CD8-positive, alpha-beta memory T cell (primary cell): ENCODE measurements around the gene ZNF787. TPM values are rescaled to one million over a fixed set of nuclear protein-coding genes. Genes with fewer than 3 reads are reported as not detected.
A peak's percentile ranks its signal among the peaks of the same experiment; 100 is the strongest.

Experiments
- CTCF ChIA-PET: fragments of 350-600 bp; sonication (Branson Sonifier 250); formaldehyde crosslinking; loops from one replicate; lab custom pipeline; 2021; ENCODE audit warnings: antibody characterized with exemption; lab: Charles Lee
- POLR2A ChIA-PET: fragments of 350-600 bp; sonication (Branson Sonifier 250); formaldehyde crosslinking; loops from one replicate; lab custom pipeline; 2021; ENCODE audit warnings: antibody characterized with exemption; lab: Charles Lee
- DNase-seq, 5 donors: peaks; one replicate each; pipeline versions ENCODE4 v3.0.0 to v3.0.0-alpha.2; 2020 to 2022; ENCODE audit warnings: mixed read lengths in 1 of 5
- H3K27ac ChIP-seq: one replicate; pipeline ENCODE4 v1.7.0; 2013; ENCODE audit warnings: low read depth, mild to moderate bottlenecking, low read length, moderate library complexity
- H3K27me3 ChIP-seq: 2 replicates; pipeline ENCODE4 v1.7.0; 2013; ENCODE audit warnings: low read length, mild to moderate bottlenecking; ENCODE audit not compliant: insufficient read depth, poor library complexity, severe bottlenecking
- H3K36me3 ChIP-seq: 2 replicates; pipeline ENCODE4 v1.7.0; 2013; ENCODE audit warnings: mild to moderate bottlenecking, low read length, moderate library complexity; ENCODE audit not compliant: insufficient read depth
- H3K4me1 ChIP-seq: 2 replicates; pipeline ENCODE4 v1.7.0; 2013; ENCODE audit warnings: mild to moderate bottlenecking, low read length, moderate library complexity; ENCODE audit not compliant: insufficient read depth
- H3K4me3 ChIP-seq: 2 replicates; pipeline ENCODE4 v1.7.0; 2013; ENCODE audit warnings: mild to moderate bottlenecking, low read length
- H3K9me3 ChIP-seq: 2 replicates; pipeline ENCODE4 v1.7.0; 2013; ENCODE audit warnings: mild to moderate bottlenecking, low read length
- H3K27ac Mint-ChIP-seq, 8 donors: one replicate each; pipeline ENCODE4 v1.8.0; 2020 to 2021; ENCODE audit warnings: mixed read lengths in 8 of 8, mild to moderate bottlenecking in 6 of 8, inconsistent platforms in 3 of 8, moderate library complexity in 3 of 8
- H3K27me3 Mint-ChIP-seq, 2 donors: one replicate each; pipeline ENCODE4 v1.8.0; 2020 to 2021; ENCODE audit warnings: mixed read lengths in 2 of 2, mild to moderate bottlenecking in 1 of 2, moderate library complexity in 1 of 2
- H3K36me3 Mint-ChIP-seq, 3 donors: one replicate each; pipeline ENCODE4 v1.8.0; 2020 to 2021; ENCODE audit warnings: mixed read lengths in 3 of 3, inconsistent platforms in 1 of 3, mild to moderate bottlenecking in 1 of 3
- H3K4me1 Mint-ChIP-seq, 3 donors: one replicate each; pipeline ENCODE4 v1.8.0; 2020 to 2021; ENCODE audit warnings: mixed read lengths in 3 of 3, inconsistent platforms in 1 of 3, mild to moderate bottlenecking in 1 of 3
- H3K4me3 Mint-ChIP-seq, 7 donors: one replicate each; pipeline ENCODE4 v1.8.0; 2020 to 2021; ENCODE audit warnings: mixed read lengths in 7 of 7, mild to moderate bottlenecking in 6 of 7, moderate library complexity in 4 of 7, inconsistent platforms in 2 of 7
- H3K9me3 Mint-ChIP-seq, 5 donors: one replicate each; pipeline ENCODE4 v1.8.0; 2020 to 2022; ENCODE audit warnings: mixed read lengths in 5 of 5, mild to moderate bottlenecking in 3 of 5, moderate library complexity in 2 of 5, inconsistent platforms in 1 of 5
- polyA plus RNA-seq: library from polyadenylated mRNA; unstranded; fragments of 300-500 nt; fragmentation: Illumina TruSeq; gene quantifications from one replicate; pipeline ENCODE4 v1.2.3, GENCODE V29; 2021
- total RNA-seq, 2 experiments: library from RNA; stranded (reverse); gene quantifications; one replicate each; pipeline ENCODE4 v1.2.3, GENCODE V29; 2021

Gene ZNF787
- total RNA-seq = 10 to 100 TPM; 34.7 to 38.7 TPM
- 2.8 TPM for polyA plus RNA-seq

DNA sequence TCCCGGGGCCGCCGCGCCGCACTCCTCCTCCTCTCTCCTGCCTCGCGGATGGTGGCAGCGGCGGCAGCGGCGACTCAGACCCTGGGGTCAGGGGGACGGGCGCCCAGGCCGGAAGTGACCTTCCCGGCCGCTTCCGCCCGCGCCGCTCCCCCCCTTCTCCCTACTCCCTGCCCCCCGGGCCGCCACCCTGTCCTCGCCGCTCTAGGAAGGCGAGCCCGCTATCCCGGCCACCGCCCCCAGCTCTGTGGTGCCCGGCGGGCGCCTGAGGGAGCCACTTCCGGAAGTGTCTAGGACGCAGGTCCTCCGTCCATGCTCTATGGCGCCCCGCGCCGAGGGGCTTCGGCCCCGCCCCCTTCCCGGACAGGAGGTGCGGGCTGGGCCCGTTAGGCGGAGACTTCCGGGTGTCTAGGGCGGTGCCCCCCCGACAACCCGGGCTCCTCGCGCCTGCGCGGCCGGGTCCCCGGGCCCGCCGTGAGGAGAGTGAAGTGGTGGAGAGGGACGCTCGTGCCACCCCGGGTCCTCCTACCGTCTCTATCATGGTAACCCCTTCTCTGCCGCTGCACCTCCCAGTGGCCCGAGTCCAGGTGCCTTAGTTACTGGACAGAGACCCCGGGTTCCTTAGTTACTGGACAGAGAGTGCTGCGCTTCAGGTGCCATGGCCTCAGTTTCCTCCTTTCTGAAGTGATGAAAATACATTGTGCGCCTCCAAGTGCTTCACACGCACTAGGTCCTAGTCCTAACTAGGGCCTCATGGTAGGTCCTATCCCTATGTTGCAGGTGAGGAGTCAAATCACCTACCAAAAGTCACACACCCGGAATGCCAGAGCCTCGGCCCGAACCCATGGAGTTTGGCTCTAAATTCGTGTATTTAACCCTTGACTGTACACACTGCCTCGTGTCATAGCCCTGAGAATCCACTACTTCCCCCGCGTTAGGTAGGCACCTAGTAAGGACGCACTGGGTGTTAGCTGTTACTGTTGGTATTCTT, at the start of gene ZNF787:
Gene ZNF787, minus strand, starts transcription at position 116 of the 988 bp plus-strand sequence. CDS start 18,078 bp downstream, outside the sequence.
- ChIA-PET POLR2A (interaction anchor here (0.5 to 1.9 kb wide), 3 partner anchors 20 to 205 kb away, joined by 3 to 7 read pairs (median 6); partner anchors contain the start of genes ZNF444 and ZSCAN5A), CTCF (no interaction called here)
- Histone ChIP-seq H3K4me1 (peaks cover 32% of the 10 kb centered on the region), H3K27me3 (no peaks in the 10 kb centered on the region), H3K27ac (peak within 1 kb of the TSS; percentile 77), H3K9me3 (no peaks in the 10 kb centered on the region), H3K36me3 (no peaks in the 10 kb centered on the region), H3K4me3 (peak within 1 kb of the TSS; percentile 69)
- H3K27ac Mint-ChIP-seq = peak within 1 kb of the TSS; percentile 87 to 100 (median 93)
- peaks cover 30 to 43% (median 39%) of the 10 kb centered on the region in 3 donors for H3K4me1 Mint-ChIP-seq
- no peaks in the 10 kb centered on the region for H3K9me3 Mint-ChIP-seq
- H3K4me3 Mint-ChIP-seq = peak within 1 kb of the TSS; percentile 81 to 99 (median 87)
- peaks cover 0 to 1% (median 0%) of the 10 kb centered on the region in 3 donors for H3K36me3 Mint-ChIP-seq
- peak; percentile 95 to 99 (median 98) for DNase-seq
- no peaks in the 10 kb centered on the region for H3K27me3 Mint-ChIP-seq

DNA sequence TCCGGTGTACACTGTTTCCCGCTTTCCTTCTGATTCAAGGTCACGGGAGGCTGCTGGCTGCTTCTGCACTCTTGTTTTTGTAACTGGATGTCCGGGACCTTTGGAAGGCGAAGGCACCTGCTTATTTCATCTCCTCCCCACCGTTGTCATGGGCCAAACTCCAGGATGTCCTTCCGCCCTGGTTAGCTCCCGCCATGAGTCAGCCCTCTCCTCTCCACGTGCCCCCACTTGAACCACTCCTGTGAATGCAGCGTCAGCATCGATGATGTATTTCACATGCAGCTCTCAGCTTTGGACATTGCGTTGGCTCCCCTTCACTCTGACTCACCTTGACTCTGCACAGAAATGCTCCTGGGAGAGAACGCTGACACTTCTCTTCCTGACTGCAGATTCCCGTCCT, 49.2 kb upstream of the ZNF787 start:
- Mint-ChIP-seq H3K27ac (no peak overlapping the region), H3K9me3 (no peaks in the 10 kb centered on the region), H3K27me3 (peaks cover 8 to 18% of the 10 kb centered on the region in 2 donors), H3K4me1 (peaks cover 0 to 3% (median 2%) of the 10 kb centered on the region in 3 donors), H3K36me3 (no peaks in the 10 kb centered on the region), H3K4me3 (no peak overlapping the region)
- DNase-seq = no peak
- no peaks in the 10 kb centered on the region for H3K9me3 ChIP-seq
- ChIA-PET CTCF (interaction anchor here (1.1 to 2.3 kb wide), 3 partner anchors 90 to 104 kb away, joined by 3 to 15 read pairs (median 3); no protein-coding TSS in a partner anchor), POLR2A (no interaction called here)
- H3K27me3 ChIP-seq = no peaks in the 10 kb centered on the region
- no peaks in the 10 kb centered on the region for H3K36me3 ChIP-seq
- H3K4me3 ChIP-seq = no peak overlapping the region
- no peaks in the 10 kb centered on the region for H3K4me1 ChIP-seq
- no peak overlapping the region for H3K27ac ChIP-seq

DNA sequence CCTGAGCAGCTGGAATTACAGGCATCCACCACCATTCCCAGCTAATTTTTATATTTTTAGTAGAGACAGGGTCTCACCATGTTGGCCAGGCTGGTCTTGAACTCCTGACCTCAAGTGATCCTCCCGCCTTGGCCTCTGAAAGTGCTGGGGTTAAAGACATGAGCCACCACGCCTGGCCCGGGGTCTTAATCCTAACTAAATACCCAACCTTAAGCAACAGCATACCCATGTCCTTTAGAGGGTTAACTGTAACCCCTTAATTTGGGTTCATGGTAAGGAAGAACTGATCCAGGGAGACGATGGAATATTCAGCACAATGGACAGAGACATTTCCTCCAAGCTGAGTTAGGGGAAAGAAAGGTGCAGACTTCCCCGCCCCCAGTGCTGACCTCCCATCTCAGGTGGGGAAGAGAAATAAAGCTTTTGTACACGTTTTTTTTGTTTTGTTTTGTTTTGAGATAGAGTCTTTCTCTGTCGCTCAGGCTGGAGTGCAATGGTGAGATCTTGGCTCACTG, 46.0 kb upstream of the ZNF787 start:
- Histone ChIP-seq H3K27me3 (no peaks in the 10 kb centered on the region), H3K27ac (no peak overlapping the region), H3K9me3 (no peaks in the 10 kb centered on the region), H3K36me3 (no peaks in the 10 kb centered on the region), H3K4me3 (no peak overlapping the region), H3K4me1 (no peaks in the 10 kb centered on the region)
- peaks cover 0 to 2% (median 0%) of the 10 kb centered on the region in 5 donors for H3K9me3 Mint-ChIP-seq
- peaks cover 2 to 16% of the 10 kb centered on the region in 2 donors for H3K27me3 Mint-ChIP-seq
- peaks cover 2 to 4% (median 3%) of the 10 kb centered on the region in 3 donors for H3K4me1 Mint-ChIP-seq
- POLR2A ChIA-PET = no interaction called here
- no peak overlapping the region for H3K27ac Mint-ChIP-seq
- no peak overlapping the region for H3K4me3 Mint-ChIP-seq
- CTCF ChIA-PET = no interaction called here
- peaks cover 0 to 1% (median 0%) of the 10 kb centered on the region in 3 donors for H3K36me3 Mint-ChIP-seq
- no peak for DNase-seq

DNA sequence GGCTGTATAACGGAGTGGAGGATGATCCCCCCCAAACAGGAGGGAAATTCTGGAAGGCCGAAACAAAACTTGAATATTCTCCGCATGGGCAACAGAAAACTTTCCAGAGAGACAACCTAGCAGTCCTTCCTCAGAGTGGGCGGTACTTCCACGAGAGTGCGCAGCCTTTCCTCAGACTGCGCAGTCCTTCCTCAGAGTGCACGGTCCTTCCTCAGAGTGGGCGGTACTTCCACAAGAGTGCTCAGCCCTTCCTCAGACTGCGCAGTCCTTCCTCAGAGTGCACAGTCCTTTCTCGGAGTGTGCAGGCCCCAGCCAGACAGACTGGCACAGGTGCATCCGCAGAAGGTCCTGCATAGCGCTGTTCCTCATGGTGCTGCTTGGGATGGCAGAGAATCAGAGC, 42.0 kb upstream of the ZNF787 start:
- H3K4me3 Mint-ChIP-seq = no peak overlapping the region

DNA sequence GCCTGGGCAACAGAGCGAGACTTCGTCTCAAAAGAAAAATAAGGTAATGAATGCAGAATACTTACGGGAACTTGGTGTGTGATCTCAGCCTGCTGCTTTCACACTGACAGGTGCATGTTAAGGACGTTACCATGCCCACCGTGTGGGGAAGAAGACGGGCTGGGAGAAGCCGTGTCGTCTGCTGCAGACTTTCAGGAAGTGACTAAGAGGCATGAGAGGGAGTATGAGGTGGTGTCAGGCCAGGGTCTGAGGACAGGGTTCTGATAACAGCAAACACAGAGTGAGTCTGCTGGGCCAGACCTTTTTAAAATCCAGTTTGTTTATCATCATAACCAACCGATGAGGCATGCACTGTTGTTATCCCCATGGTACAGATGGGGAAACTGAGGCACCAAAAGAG, 41.2 kb upstream of the ZNF787 start:
- H3K9me3 Mint-ChIP-seq = peaks cover 0 to 2% (median 0%) of the 10 kb centered on the region in 5 donors
- H3K27me3 Mint-ChIP-seq = peaks cover 4 to 5% of the 10 kb centered on the region in 2 donors
- peaks cover 6% of the 10 kb centered on the region for H3K36me3 ChIP-seq
- no peak overlapping the region for H3K27ac Mint-ChIP-seq
- DNase-seq = no peak
- ChIA-PET CTCF (no interaction called here), POLR2A (no interaction called here)
- H3K27me3 ChIP-seq = no peaks in the 10 kb centered on the region
- H3K36me3 Mint-ChIP-seq = peaks cover 6 to 34% (median 8%) of the 10 kb centered on the region in 3 donors
- H3K4me1 ChIP-seq = no peaks in the 10 kb centered on the region
- H3K4me3 ChIP-seq = no peak overlapping the region
- H3K4me3 Mint-ChIP-seq = no peak overlapping the region
- H3K9me3 ChIP-seq = no peaks in the 10 kb centered on the region
- peaks cover 0 to 4% (median 0%) of the 10 kb centered on the region in 3 donors for H3K4me1 Mint-ChIP-seq
- H3K27ac ChIP-seq = no peak overlapping the region

More for the DNA sequence above, 42.0 kb upstream of the ZNF787 start:
- Mint-ChIP-seq H3K27me3 (peaks cover 4 to 7% of the 10 kb centered on the region in 2 donors), H3K9me3 (peaks cover 0 to 2% (median 0%) of the 10 kb centered on the region in 5 donors), H3K4me1 (peaks cover 0 to 4% (median 0%) of the 10 kb centered on the region in 3 donors), H3K36me3 (peaks cover 6 to 26% (median 8%) of the 10 kb centered on the region in 3 donors), H3K27ac (peak overlapping the region in 1 of 8 donors; percentile 79)
- Histone ChIP-seq H3K27me3 (no peaks in the 10 kb centered on the region), H3K4me3 (no peak overlapping the region), H3K36me3 (peaks cover 6% of the 10 kb centered on the region), H3K4me1 (no peaks in the 10 kb centered on the region), H3K27ac (no peak overlapping the region), H3K9me3 (no peaks in the 10 kb centered on the region)
- DNase-seq = no peak
- CTCF ChIA-PET = no interaction called here
- POLR2A ChIA-PET = no interaction called here

DNA sequence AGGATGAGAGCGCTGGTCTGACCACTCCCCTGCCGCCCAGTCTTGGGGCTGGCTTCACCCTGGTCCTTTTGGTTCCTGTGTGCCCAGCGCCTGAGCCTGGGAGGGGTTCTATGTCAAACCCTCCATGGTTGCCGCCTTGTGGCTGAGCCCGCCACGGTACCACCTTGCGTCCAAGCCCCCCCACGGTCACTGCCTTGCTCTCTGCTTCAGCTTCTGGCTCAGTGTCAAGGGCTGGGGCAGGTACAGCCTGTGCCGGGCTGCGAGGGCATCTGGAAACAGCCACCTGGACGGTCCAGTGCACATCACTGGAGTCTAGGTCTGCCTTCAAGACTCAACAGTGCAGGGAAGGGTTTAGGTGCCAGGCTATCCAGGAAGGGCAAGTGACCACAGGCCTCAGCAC, 40.4 kb upstream of the ZNF787 start:
- no peaks in the 10 kb centered on the region for H3K4me1 ChIP-seq
- H3K27ac ChIP-seq = no peak overlapping the region
- no peaks in the 10 kb centered on the region for H3K9me3 ChIP-seq
- peaks cover 0 to 4% (median 0%) of the 10 kb centered on the region in 3 donors for H3K4me1 Mint-ChIP-seq
- H3K36me3 ChIP-seq = peaks cover 6% of the 10 kb centered on the region
- peaks cover 4 to 5% of the 10 kb centered on the region in 2 donors for H3K27me3 Mint-ChIP-seq
- CTCF ChIA-PET = no interaction called here
- H3K4me3 Mint-ChIP-seq = no peak overlapping the region
- H3K4me3 ChIP-seq = no peak overlapping the region
- no peak for DNase-seq
- H3K9me3 Mint-ChIP-seq = peaks cover 0 to 2% (median 0%) of the 10 kb centered on the region in 5 donors
- POLR2A ChIA-PET = no interaction called here
- peaks cover 6 to 40% (median 8%) of the 10 kb centered on the region in 3 donors for H3K36me3 Mint-ChIP-seq
- H3K27ac Mint-ChIP-seq = no peak overlapping the region
- no peaks in the 10 kb centered on the region for H3K27me3 ChIP-seq

DNA sequence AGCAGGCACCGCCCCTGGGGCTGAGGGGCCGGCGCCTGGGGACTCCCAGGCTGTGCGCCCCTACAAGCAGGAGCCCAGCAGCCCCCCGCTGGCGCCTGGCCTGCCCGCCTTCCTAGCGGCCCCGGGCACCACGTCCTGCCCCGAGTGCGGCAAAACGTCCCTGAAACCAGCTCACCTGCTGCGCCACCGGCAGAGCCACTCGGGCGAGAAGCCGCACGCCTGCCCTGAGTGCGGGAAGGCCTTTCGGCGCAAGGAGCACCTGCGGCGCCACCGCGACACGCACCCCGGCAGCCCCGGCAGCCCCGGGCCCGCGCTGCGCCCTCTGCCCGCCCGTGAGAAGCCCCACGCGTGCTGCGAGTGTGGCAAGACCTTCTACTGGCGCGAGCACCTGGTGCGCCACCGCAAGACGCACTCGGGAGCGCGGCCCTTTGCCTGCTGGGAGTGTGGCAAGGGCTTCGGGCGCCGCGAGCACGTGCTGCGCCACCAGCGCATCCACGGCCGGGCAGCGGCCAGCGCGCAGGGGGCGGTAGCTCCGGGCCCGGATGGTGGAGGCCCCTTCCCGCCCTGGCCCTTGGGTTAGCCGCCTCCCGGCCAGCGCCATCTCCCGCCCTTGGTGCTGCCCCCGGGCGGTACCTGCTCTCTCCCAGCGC, 38.7 kb upstream of the ZNF787 start:
- H3K9me3 ChIP-seq = no peaks in the 10 kb centered on the region
- H3K4me3 ChIP-seq = no peak overlapping the region
- Mint-ChIP-seq H3K27me3 (peaks cover under 1 to 2% of the 10 kb centered on the region in 2 donors), H3K4me1 (peaks cover 0 to 4% (median 0%) of the 10 kb centered on the region in 3 donors), H3K9me3 (no peaks in the 10 kb centered on the region), H3K4me3 (no peak overlapping the region), H3K27ac (no peak overlapping the region), H3K36me3 (peaks cover 8 to 56% (median 8%) of the 10 kb centered on the region in 3 donors)
- POLR2A ChIA-PET = no interaction called here
- H3K27ac ChIP-seq = no peak overlapping the region
- H3K4me1 ChIP-seq = no peaks in the 10 kb centered on the region
- no peaks in the 10 kb centered on the region for H3K27me3 ChIP-seq
- DNase-seq = no peak
- CTCF ChIA-PET = no interaction called here
- peaks cover 6% of the 10 kb centered on the region for H3K36me3 ChIP-seq
